ENCODE results near the gene ABLIM1. TPM values are rescaled to one million over a fixed set of nuclear protein-coding genes. Genes with fewer than 3 reads are reported as not detected.
A peak's percentile ranks its signal among the peaks of the same experiment; 100 is the strongest.

Gene ABLIM1
- total and polyA plus RNA-seq, 2 of the 13 experiments (the other 11 are each of a cell fraction or from before 2014, with no cell fraction given), result 59.4 to 92.7 TPM

GRCh38 chr10:114556236-114557122 lies 101.6 kb downstream of the ABLIM1 start (continued):
- no peak for TF ChIP-seq IRF2 (CRISPR knock-in tag; IDR thresholded peaks at IDR 0.05)
- no peak for TF ChIP-seq SP1 (IDR thresholded peaks at IDR 0.05)
- no peak for TF ChIP-seq SP1 (CRISPR knock-in tag; IDR thresholded peaks at IDR 0.05)
- TF ChIP-seq, protein P1, sequence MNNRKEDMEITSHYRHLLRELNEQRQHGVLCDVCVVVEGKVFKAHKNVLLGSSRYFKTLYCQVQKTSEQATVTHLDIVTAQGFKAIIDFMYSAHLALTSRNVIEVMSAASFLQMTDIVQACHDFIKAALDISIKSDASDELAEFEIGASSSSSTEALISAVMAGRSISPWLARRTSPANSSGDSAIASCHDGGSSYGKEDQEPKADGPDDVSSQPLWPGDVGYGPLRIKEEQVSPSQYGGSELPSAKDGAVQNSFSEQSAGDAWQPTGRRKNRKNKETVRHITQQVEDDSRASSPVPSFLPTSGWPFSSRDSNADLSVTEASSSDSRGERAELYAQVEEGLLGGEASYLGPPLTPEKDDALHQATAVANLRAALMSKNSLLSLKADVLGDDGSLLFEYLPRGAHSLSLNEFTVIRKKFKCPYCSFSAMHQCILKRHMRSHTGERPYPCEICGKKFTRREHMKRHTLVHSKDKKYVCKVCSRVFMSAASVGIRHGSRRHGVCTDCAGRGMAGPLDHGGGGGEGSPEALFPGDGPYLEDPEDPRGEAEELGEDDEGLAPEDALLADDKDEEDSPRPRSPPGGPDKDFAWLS (CRISPR knock-in tag; IDR thresholded peaks at IDR 0.05; ENCODE audit: borderline replicate concordance), result no peak
- TF ChIP-seq ZNF451 (CRISPR knock-in tag; IDR thresholded peaks at IDR 0.05), result no peak
- TF ChIP-seq, protein P2, sequence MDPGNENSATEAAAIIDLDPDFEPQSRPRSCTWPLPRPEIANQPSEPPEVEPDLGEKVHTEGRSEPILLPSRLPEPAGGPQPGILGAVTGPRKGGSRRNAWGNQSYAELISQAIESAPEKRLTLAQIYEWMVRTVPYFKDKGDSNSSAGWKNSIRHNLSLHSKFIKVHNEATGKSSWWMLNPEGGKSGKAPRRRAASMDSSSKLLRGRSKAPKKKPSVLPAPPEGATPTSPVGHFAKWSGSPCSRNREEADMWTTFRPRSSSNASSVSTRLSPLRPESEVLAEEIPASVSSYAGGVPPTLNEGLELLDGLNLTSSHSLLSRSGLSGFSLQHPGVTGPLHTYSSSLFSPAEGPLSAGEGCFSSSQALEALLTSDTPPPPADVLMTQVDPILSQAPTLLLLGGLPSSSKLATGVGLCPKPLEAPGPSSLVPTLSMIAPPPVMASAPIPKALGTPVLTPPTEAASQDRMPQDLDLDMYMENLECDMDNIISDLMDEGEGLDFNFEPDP (CRISPR knock-in tag; conservative IDR thresholded peaks at IDR 0.05), result no peak
- no peak for TF ChIP-seq ZNF407 (CRISPR knock-in tag; IDR thresholded peaks at IDR 0.05; ENCODE audit: not compliant biosample characterization)
- TF ChIP-seq ZNF652 (CRISPR knock-in tag; IDR thresholded peaks at IDR 0.05; ENCODE audit: borderline replicate concordance, low read depth), result no peak
- no peak for TF ChIP-seq MAFG (CRISPR knock-in tag; IDR thresholded peaks at IDR 0.05)
- no peak for TF ChIP-seq KAT2B (IDR thresholded peaks at IDR 0.05; ENCODE audit: borderline replicate concordance, low read depth, low read length)
- TF ChIP-seq RAD51 (IDR thresholded peaks at IDR 0.05; ENCODE audit: borderline replicate concordance), result no peak
- TF ChIP-seq ARID3A (IDR thresholded peaks at IDR 0.05; ENCODE audit: low read depth, low read length), result peak; percentile 73

All from HepG2 (cell line).